ENCODE measurements around the gene ARHGAP15.

The ARHGAP15 gene

GRCh38 chr2:143575340-143575739 is 446.1 kb downstream of the ARHGAP15 start:
- H3K27me3 ChIP-seq (ENCODE audit: insufficient read depth, poor library complexity, severe bottlenecking), result no peaks in the 10 kb centered on the region
- TF ChIP-seq GABPA (IDR thresholded peaks at IDR 0.05; ENCODE audit: low read depth) (no peak), SPI1 (IDR thresholded peaks at IDR 0.05; ENCODE audit: borderline replicate concordance, low read depth) (no peak), POLR2AphosphoS5 (IDR thresholded peaks at IDR 0.05; ENCODE audit: low read depth) (no peak), REST (IDR thresholded peaks at IDR 0.05; ENCODE audit: insufficient replicate concordance, low read depth) (no peak), CTCF (IDR thresholded peaks at IDR 0.05; ENCODE audit: insufficient read depth, low read length) (no peak)
- H3K4me3 ChIP-seq (replicated peaks; ENCODE audit: insufficient read depth, low read length), result no peak overlapping the region
- DNase-seq (ENCODE audit: low read depth in 1 of 2, low spot score in 1 of 2), result no peak
- H3K27ac ChIP-seq (replicated peaks), result no peak overlapping the region

GRCh38 chr2:143577489-143577888 is 448.3 kb downstream of the ARHGAP15 start:
- no peak for DNase-seq (ENCODE audit: low read depth in 1 of 2, low spot score in 1 of 2)
- TF ChIP-seq CTCF (IDR thresholded peaks at IDR 0.05; ENCODE audit: insufficient read depth, low read length) (no peak), REST (IDR thresholded peaks at IDR 0.05; ENCODE audit: insufficient replicate concordance, low read depth) (no peak), GABPA (IDR thresholded peaks at IDR 0.05; ENCODE audit: low read depth) (no peak), SPI1 (IDR thresholded peaks at IDR 0.05; ENCODE audit: borderline replicate concordance, low read depth) (no peak), POLR2AphosphoS5 (IDR thresholded peaks at IDR 0.05; ENCODE audit: low read depth) (no peak)
- Histone ChIP-seq H3K27me3 (ENCODE audit: insufficient read depth, poor library complexity, severe bottlenecking) (no peaks in the 10 kb centered on the region), H3K4me3 (replicated peaks; ENCODE audit: insufficient read depth, low read length) (no peak overlapping the region), H3K27ac (replicated peaks) (no peak overlapping the region)

GRCh38 chr2:143579456-143579855 is 450.2 kb downstream of the ARHGAP15 start:
- DNase-seq (ENCODE audit: low read depth in 1 of 2, low spot score in 1 of 2), result no peak
- no peak for TF ChIP-seq GABPA (IDR thresholded peaks at IDR 0.05; ENCODE audit: low read depth)
- TF ChIP-seq SPI1 (IDR thresholded peaks at IDR 0.05; ENCODE audit: borderline replicate concordance, low read depth), result no peak
- no peak for TF ChIP-seq REST (IDR thresholded peaks at IDR 0.05; ENCODE audit: insufficient replicate concordance, low read depth)
- no peak for TF ChIP-seq CTCF (IDR thresholded peaks at IDR 0.05; ENCODE audit: insufficient read depth, low read length)
- no peak for TF ChIP-seq POLR2AphosphoS5 (IDR thresholded peaks at IDR 0.05; ENCODE audit: low read depth)
- H3K27me3 ChIP-seq (ENCODE audit: insufficient read depth, poor library complexity, severe bottlenecking), result no peaks in the 10 kb centered on the region

More at GRCh38 chr2:143579456-143579855, 450.2 kb downstream of the ARHGAP15 start:
- H3K27ac ChIP-seq (replicated peaks), result no peak overlapping the region
- no peak overlapping the region for H3K4me3 ChIP-seq (replicated peaks; ENCODE audit: insufficient read depth, low read length)

All from HL-60 (cell line).